Measurements from ENCODE around the gene METAP1.
"Not testable (repeated sequence)": the region's sequence is repeated elsewhere in the genome, so short reads cannot be mapped to it uniquely, and the experiment has no call there.

METAP1 gene

GRCh38 chr4:98997166-98997565 lies 1.6 kb downstream of the METAP1 start:
- no peak for DNase-seq (ENCODE audit: low read depth, low spot score)

DNA sequence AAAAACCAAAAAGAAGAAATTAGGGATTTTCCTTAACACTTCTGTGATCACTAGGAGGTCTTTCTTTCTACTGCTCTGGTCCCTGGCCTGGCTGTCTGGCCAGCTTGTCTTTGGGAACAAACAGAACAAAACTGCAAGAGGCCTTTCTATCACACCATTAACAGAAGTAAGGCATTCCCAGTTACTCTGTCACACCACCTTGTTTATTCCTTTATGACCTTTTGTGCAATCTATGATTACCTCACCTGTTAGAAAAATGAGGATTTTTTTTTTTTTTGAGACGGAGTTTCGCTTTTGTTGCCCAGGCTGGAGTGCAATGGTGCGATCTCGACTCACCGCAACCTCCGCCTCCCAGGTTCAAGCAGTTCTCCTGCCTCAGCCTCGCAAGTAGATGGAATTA lies 3.0 kb downstream of the METAP1 start:
- no peak for DNase-seq (ENCODE audit: low read depth, low spot score)

DNA sequence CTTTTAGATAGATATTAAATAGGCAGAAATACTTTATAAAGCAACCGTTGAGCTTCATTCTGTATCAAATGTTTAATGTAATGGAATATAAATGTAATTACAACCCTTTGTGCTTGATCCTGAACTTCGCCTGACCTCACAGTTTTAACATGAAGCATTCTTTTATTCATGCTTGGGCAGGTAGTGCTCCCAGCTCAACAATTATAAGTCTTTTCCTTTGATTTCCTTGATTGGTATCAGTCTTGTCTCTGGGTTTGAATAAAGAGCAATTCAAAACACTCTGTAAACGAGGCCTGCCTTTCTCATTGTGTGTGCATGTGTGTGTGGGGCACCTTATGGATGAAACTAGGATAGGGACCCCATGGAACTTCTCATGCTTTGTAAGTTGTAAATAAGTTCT lies 6.8 kb downstream of the METAP1 start:
- DNase-seq (ENCODE audit: low read depth, low spot score): no peak

GRCh38 chr4:99008051-99008450 lies 12.5 kb downstream of the METAP1 start:
- no peak for DNase-seq (ENCODE audit: low read depth, low spot score)

DNA sequence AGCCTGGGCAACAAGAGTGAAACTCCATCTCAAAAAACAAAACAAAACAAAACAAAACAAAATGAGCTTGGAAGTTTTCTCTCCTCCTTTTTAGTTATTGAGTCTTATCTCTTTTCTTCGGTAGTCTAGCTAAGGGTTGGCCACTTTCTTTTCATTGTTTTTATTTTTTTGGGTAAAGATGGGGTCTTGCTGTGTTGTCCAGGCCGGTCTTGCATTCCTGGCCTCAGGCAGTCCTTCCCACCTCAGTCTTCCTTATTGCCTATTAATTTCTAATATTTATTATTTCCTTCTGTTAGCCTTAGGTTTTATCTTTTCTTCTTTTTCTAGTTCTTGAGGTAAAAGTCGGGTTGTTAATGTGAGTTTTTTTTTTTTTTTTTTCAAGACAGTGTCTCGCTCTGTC lies 16.4 kb downstream of the METAP1 start:
- no peak for DNase-seq (ENCODE audit: low read depth, low spot score)

DNA sequence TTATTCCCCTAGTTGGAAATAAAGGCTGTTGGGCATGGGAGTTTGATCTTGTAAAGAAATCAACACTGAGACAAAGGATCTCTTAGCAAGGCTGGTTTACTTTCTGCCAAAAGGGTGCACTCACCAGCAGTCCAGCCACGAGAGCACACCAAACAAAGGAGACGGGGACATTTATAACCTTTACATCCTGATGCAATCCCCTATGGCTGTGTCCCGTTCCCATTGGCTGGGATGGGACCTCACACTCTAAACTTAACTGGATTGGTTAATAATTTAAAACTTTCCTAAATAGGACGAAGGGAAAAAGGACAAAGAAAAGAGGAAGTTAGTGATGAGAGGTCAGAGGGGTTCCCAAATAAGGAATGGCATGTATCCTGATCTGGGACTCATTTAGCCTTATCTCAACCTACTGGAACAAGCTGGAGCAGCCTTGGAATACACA lies 17.9 kb downstream of the METAP1 start:
- peak; percentile 38 for DNase-seq (ENCODE audit: low read depth, low spot score)

DNA sequence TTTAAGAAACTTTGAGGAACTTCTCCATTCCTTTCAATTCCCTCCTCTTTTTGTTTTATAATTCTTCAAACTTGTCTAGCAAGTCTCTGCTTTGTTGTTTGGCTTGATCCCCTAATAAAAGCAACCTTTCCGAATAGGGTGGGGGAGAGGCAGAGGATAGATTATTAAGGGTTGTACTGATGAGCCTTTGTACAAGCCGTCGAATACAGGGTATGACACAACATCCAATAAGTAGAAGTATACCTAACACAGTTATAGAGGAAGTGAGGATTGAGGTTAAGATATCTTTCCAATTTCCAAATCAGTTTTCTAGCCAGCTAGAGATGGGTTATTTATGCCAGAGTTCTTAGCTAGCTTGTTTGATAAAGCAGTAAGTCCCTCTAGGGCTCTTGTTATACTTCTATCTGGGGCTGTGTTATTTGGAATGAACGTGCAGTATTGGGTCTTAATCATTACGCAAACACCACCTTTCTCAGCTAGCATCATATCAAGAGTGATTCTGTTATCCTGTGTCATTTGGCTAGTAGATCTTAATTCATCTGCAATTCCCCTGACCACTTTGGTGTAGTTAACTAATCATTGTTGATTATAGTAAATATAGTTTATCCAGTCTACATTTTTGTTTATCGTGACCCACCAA lies 18.5 kb downstream of the METAP1 start:
- no peak for DNase-seq (ENCODE audit: low read depth, low spot score)

DNA sequence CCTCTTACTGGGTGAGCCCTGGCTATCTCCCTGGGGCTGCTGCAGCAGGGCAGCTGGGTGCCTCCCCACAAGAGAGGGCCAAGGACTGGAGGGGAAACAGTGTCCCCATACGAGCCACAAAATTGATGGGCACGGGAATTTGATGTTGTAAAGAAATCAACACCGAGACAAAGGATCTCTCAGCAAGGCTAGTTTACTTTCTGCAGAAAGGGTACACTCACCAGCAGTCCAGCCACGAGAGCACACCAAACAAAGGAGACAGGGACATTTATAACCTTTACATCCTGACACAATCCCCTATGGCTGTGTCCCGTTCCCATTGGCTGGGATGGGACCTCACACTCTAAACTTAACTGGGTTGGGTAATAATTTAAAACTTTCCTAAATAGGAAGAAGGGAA lies 25.9 kb downstream of the METAP1 start:
- DNase-seq (ENCODE audit: low read depth, low spot score): no peak

GRCh38 chr4:99022566-99022965 lies 27.0 kb downstream of the METAP1 start:
- DNase-seq (ENCODE audit: low read depth, low spot score): no peak

DNA sequence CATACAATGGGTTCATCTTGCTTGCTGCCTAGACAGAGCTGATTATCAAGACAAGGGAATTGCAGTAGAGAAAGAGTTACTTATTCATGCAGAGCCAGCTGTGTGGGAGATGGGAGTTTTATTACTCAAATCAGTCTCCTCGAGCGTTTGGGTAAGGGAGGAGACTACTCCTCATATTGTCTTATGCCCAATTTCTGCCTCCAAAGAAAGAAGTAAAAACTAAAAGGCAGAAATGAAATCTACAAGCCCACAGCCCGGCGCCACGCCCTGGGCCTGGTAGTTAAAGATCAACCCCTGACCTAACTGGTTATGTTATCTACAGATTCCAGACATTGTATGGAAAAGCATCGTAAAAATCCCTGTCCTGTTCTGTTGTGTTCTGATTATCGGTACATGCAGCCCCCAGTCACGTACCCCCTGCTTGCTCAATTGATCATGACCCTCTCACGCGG lies 28.3 kb downstream of the METAP1 start:
- DNase-seq (ENCODE audit: low read depth, low spot score): not testable (repeated sequence)

DNA sequence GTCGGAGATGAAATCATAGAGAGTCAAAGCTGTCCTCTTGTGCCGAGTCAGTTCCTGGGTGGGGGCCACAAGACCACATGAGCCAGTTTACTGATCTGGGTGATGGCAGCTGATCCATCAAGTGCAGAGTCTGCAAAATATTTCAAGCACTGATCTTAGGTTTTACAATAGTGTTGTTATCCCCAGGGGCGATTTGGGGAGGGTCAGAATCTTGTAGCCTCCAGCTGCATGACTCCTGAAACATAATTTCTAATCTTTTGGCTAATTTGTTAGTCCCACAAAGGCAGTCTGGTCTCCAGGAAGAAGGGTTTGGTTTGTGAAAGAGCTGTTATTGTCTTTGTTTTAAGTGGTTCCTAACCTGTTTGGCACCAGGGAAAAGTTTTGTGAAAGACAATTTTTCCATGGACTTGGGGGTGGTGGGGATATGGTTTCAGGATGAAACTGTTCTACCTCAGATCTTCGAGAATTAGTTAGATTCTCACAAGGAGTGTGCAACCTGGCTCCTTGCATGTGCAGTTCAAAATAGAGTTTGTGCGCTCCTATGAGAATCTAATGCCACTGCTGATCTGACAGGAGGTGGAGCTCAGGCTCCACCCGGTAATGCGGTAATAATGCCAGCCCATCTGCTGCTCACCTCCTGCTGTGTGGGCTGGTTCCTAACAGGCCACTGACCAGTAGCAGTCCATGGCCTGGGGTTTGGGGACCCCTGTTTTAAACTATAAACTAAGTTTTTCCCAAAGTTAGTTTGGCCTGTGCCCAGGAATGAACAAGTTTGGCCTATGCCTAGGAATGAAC lies 29.2 kb downstream of the METAP1 start:
- DNase-seq (ENCODE audit: low read depth, low spot score): no peak

DNA sequence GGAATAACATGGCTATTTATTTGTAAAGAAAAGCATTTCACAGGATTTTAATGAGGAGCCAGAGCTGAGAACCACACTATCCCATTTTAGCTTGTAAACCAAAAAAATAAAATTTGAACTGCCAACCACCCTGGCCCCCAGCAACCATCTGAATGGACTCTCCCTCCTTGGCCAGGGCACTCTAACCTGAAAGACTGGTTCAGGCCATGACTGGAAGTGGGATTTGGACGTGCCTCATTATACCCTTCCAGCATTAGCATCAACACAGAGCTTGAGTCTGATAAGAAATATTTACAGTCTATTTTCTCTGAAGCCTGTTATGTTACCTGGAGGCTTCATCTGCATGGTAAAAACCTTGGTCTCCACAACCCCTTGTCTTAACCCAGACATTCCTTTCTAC lies 30.0 kb downstream of the METAP1 start:
- DNase-seq (ENCODE audit: low read depth, low spot score): no peak

GRCh38 chr4:99027304-99027703 lies 31.8 kb downstream of the METAP1 start:
- DNase-seq (ENCODE audit: low read depth, low spot score): no peak

DNA sequence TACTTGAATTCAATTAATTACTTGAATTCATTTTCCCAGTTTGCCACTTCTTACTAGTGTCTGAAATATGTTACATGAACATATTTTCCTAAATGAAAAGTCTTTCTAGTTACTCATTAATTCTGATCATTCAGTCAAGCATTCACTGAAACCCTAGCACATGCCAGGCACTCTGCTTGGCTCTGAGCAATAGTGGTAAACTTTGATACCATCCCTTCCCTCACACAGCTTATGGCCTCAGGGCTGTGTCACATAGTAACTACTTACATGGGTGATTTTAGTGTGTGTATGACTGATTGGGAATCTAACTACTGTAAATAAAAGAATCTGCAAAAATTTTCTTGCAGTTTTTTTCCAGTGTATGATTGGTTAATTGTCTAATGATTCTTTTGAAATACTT lies 32.7 kb downstream of the METAP1 start:
- DNase-seq (ENCODE audit: low read depth, low spot score): no peak

DNA sequence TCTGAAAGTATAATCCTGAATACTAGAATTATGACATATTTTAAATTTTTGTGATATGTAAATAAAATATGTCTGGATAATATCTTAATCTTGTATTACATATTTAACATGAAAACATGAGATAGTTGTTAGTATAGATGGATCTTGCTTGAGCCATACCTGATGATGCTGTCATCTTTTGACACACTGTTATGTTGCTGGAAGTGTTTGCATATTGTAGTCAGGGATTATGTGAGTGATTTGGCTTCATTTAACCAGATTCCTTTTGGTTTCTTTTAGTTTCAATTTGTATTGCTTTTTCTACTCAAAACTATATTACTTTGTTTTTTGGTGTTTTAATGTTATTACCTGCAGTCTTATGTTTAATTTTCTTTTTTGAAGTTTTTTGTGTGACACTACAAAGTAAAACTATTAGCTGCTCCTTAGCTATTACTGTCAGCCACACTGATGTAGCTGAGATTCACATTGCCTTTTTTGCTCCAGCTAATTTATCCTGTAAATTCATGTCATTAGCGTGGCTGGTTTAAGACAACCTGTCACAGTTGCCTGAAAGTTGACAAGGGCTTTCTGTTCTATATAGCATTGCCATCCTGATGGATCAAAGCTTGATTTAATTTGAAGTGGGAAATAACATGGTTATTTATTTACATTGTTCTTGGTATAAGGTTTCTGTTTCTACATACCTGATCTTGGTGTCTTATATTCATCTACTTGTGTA lies 33.7 kb downstream of the METAP1 start:
- no peak for DNase-seq (ENCODE audit: low read depth, low spot score)

DNA sequence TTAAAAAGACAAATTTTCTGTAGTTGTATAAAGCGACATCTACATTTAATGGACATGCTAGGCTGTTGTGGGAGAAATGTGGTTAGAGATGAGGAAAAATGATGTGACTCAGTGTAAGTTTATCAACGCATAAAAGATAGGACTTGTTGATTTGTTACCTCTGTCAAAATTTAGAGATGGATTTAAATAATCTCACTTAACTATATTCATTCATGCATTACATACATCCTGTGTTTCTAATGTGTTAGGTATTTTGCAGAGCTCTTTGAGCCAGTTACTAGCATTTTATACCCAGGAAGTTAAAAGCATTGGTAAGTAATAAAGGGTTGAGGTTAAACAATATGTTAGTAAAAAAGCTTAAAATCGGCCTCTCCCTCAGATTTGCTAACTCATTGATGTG lies 34.3 kb downstream of the METAP1 start:
- no peak for DNase-seq (ENCODE audit: low read depth, low spot score)

DNA sequence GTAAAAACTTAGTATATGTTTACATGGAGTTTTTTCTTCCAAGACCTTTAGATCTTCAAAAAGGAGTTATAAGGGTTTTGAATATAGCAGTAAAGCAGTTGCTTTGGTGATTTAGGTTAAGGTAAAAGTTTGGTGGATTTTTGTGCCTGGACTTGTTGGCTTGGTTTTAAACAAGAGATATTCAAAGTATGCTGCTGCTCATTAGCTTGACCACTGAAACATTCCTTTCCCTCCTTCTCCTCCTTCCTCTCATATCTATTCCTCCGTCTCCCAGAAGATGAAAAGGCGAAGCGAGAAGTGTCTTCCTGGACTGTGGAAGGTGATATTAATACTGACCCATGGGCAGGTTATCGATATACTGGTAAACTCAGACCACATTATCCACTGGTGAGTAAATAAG lies 38.4 kb downstream of the METAP1 start:
- no peak for DNase-seq (ENCODE audit: low read depth, low spot score)

- no peak for DNase-seq (ENCODE audit: low read depth, low spot score)
Measured at GRCh38 chr4:99038213-99038612, 42.7 kb downstream of the METAP1 start.

- DNase-seq (ENCODE audit: low read depth, low spot score): no peak
Measured at GRCh38 chr4:99043346-99043745, 47.8 kb downstream of the METAP1 start.

DNA sequence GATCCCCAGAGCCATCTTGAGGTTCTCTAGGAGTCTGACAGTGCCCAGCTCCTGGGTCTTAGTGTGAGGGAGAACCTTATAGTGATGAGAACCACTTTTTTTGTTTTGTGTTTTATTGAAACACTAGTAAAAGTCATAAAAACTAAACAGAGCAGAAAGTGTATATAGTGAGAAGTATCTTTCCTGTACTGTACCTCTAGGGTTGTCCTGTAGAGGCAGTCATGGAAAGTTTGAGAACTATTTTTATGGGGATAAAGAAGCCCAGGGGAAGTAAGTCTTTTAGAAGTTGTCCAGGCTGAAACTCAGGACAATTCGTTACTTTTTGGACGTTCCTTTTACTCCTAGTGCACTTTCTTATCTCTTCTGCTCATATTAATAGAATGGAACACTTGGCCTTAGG lies 52.2 kb downstream of the METAP1 start:
- DNase-seq (ENCODE audit: low read depth, low spot score): no peak

GRCh38 chr4:99052902-99053301 lies 57.4 kb downstream of the METAP1 start:
- no peak for DNase-seq (ENCODE audit: low read depth, low spot score)

- no peak for DNase-seq (ENCODE audit: low read depth, low spot score)
Measured at GRCh38 chr4:99054428-99054994, 59.0 kb downstream of the METAP1 start.
